Natural killer cell (primary cell): ENCODE results near the gene MIER3. TPM values are rescaled to one million over a fixed set of nuclear protein-coding genes. Genes with fewer than 3 reads are reported as not detected.
A peak's percentile ranks its signal among the peaks of the same experiment; 100 is the strongest.

Experiments
- ATAC-seq, 3 donors: fragments of 150-1000 bp in 2 of 3; fragments of 200-7000 bp in 1 of 3; cut with Tn5 transposase; 1 replicate in 1 of 3; 2 replicates in 2 of 3; pipeline ENCODE4 v1.10.0; 2021; ENCODE audit warnings: mild to moderate bottlenecking in 2 of 3, moderate library complexity in 2 of 3
- DNase-seq, 2 donors: peaks; one replicate each; pipeline versions ENCODE4 v3.0.0 to v3.0.0-alpha.2; 2013 to 2021; ENCODE audit warnings: mixed read lengths in 1 of 2
- H3K27ac ChIP-seq: one replicate; pipeline ENCODE4 v1.5.1; 2013; ENCODE audit warnings: mild to moderate bottlenecking, low read length
- H3K27me3 ChIP-seq: one replicate; pipeline ENCODE4 v1.6.1; 2013; ENCODE audit warnings: low read length; ENCODE audit not compliant: control insufficient read depth, insufficient read depth
- H3K36me3 ChIP-seq: one replicate; pipeline ENCODE4 v1.6.1; 2013; ENCODE audit warnings: low read length; ENCODE audit not compliant: control insufficient read depth, insufficient read depth
- H3K4me1 ChIP-seq: one replicate; pipeline ENCODE4 v1.6.1; 2013; ENCODE audit warnings: low read length; ENCODE audit not compliant: control insufficient read depth, insufficient read depth
- H3K4me3 ChIP-seq: one replicate; pipeline ENCODE4 v1.5.1; 2013; ENCODE audit warnings: low read length
- H3K9me3 ChIP-seq: one replicate; pipeline ENCODE4 v1.6.1; 2013; ENCODE audit warnings: low read length; ENCODE audit not compliant: control insufficient read depth, insufficient read depth
- H3K27ac Mint-ChIP-seq, 2 donors: one replicate each; pipeline ENCODE4 v1.8.0; 2022; ENCODE audit warnings: mild to moderate bottlenecking in 2 of 2, mixed read lengths in 2 of 2, moderate library complexity in 1 of 2
- H3K27me3 Mint-ChIP-seq, 2 donors: one replicate each; pipeline ENCODE4 v1.8.0; 2022; ENCODE audit warnings: low read depth in 2 of 2, mixed read lengths in 2 of 2
- H3K36me3 Mint-ChIP-seq: one replicate; pipeline ENCODE4 v1.8.0; 2022; ENCODE audit warnings: mixed read lengths
- H3K4me1 Mint-ChIP-seq, 2 donors: one replicate each; pipeline ENCODE4 v1.8.0; 2022; ENCODE audit warnings: mixed read lengths in 2 of 2
- H3K4me3 Mint-ChIP-seq: one replicate; pipeline ENCODE4 v1.8.0; 2022; ENCODE audit warnings: mild to moderate bottlenecking, moderate library complexity, mixed read lengths
- H3K9me3 Mint-ChIP-seq, 2 donors: one replicate each; pipeline ENCODE4 v1.8.0; 2022; ENCODE audit warnings: mixed read lengths in 2 of 2
- WGBS: methylation state at CpG from one replicate; pipeline ENCODE4 v1.1.7; 2013; ENCODE audit warnings: missing lambda C conversion rate; ENCODE audit not compliant: insufficient coverage; 5-methylcytosine and 5-hydroxymethylcytosine counted together
- intact Hi-C: fragments of 100-400 bp; cut with micrococcal nuclease; formaldehyde crosslinking; loops from one replicate; pipeline ENCODE4 v1.14.2; 2022
- total RNA-seq, 4 donors: library from RNA; stranded (reverse); fragments of 120-200 nt in 1 of 4; gene quantifications; one replicate each; pipeline versions ENCODE4 v1.2.3 to v1.2.4, GENCODE V29; 2013 to 2022
- TF ChIP-seq, protein P1 (sequence below): fragments of 200-600 bp; IDR thresholded peaks from one replicate; pipeline ENCODE4 v1.8.0; 2022; ENCODE audit warnings: antibody characterized with exemption

The MIER3 gene
- total RNA-seq, 3 donors from 2014 or later (not counting 1 experiment from before 2014, with no cell fraction given): 20.4 to 30.8 (median 29.0) TPM

DNA sequence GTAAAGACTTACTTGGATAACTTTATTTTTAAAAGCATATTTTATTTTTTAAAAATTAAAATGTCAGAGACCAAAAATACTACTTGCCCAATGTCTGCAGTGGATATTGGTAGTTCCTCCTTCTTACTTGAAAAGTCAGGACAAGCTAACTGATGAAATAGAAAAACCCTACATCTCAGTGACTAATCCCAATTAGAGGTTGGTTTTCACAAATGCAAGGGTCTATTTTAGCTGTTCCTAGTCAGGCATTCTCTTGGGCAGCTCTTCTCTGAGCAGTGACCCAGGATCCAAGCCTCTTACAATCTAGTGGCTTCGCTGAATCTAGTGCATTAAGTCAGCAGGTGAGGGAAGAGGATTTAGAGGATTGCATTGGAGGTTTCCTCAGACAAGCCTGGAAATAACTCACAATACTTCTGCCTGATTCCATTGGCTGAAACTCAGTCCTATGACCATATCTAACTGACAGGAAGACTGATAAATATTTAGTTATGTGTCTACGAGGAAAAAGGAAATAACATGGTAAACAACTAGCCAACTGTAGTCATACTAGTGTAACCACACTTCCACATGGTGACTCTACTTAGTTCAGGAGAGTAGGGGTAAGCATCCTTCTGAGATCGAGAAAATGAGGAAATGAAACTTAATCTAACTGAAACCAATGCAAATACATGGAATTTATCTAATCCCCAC is 34.2 kb upstream of the MIER3 start:
- H3K4me3 Mint-ChIP-seq: no peak overlapping the region
- H3K4me3 ChIP-seq: no peak overlapping the region
- H3K36me3 Mint-ChIP-seq: no peaks in the 10 kb centered on the region
- WGBS: 83% methylated on average over 1 of the region's 3 CpGs
- peaks cover 2% of the 10 kb centered on the region for H3K27me3 ChIP-seq
- no peak overlapping the region for H3K27ac Mint-ChIP-seq
- intact Hi-C loops: no loop called here
- peaks cover 9 to 30% of the 10 kb centered on the region in 2 donors for H3K27me3 Mint-ChIP-seq
- TF ChIP-seq, protein P1, sequence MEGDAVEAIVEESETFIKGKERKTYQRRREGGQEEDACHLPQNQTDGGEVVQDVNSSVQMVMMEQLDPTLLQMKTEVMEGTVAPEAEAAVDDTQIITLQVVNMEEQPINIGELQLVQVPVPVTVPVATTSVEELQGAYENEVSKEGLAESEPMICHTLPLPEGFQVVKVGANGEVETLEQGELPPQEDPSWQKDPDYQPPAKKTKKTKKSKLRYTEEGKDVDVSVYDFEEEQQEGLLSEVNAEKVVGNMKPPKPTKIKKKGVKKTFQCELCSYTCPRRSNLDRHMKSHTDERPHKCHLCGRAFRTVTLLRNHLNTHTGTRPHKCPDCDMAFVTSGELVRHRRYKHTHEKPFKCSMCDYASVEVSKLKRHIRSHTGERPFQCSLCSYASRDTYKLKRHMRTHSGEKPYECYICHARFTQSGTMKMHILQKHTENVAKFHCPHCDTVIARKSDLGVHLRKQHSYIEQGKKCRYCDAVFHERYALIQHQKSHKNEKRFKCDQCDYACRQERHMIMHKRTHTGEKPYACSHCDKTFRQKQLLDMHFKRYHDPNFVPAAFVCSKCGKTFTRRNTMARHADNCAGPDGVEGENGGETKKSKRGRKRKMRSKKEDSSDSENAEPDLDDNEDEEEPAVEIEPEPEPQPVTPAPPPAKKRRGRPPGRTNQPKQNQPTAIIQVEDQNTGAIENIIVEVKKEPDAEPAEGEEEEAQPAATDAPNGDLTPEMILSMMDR: no peak
- H3K9me3 Mint-ChIP-seq: no peaks in the 10 kb centered on the region
- no peak overlapping the region for H3K27ac ChIP-seq
- DNase-seq (no peak), ATAC-seq (no peak)
- peaks cover 6% of the 10 kb centered on the region for H3K4me1 ChIP-seq
- no peaks in the 10 kb centered on the region for H3K9me3 ChIP-seq
- peaks cover 8 to 11% of the 10 kb centered on the region in 2 donors for H3K4me1 Mint-ChIP-seq
- H3K36me3 ChIP-seq: no peaks in the 10 kb centered on the region

DNA sequence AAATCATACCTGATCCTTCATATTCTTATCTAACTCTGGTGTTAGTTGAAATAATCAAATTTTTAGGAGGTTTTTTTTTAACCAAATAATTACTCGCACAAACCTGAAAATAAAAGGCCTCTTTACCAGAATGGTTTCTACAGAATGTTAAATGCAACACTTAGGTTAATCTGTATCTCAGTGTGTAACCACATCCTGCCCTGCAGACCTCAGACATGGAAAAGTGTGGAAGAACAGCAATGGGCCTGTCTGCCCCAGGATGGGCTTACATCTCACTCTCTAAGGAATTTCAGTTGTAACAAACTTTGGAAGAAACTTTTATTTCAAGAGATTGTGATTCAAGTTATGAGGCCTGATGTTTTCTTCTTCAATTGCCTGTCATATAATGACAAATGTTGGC is 32.5 kb upstream of the MIER3 start:
- H3K27me3 Mint-ChIP-seq: peaks cover 16 to 40% of the 10 kb centered on the region in 2 donors
- H3K27ac Mint-ChIP-seq: no peak overlapping the region
- ATAC-seq: peak in 1 of 3 donors; percentile 49

DNA sequence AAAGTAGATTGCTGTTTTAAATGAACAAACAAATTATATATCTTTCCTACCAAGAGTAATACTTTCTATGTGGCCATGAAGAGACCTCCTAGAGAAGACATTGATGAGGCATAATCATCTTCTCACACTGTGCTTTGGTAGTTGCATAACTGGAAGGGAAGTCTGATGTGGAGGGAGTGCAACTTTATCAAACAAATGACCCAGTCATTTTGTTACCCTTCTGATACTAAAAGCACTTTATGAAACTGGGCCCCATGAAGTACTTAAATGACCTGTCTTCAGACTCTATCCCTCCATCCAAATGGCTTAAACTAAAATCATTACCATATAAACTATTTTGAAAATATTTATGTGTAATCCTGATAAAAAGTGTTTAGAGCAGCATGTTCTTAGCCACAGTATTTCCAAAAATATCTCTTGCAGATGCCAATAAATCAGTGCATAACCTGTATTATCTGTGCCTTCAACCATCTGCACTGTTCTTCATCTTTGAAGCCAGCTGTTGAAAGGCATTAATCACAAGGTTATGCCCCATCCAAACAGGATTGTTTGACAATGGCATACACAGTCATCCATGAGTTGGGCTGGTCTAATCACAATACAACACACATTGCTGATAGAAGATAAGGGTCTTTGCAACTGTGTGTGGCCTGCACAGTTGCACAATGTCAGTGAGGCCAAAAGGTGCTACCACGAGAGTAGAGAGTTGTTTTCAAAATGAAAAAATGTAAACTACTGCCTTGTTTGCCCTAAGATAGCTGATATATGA is 31.9 kb upstream of the MIER3 start:
- Histone ChIP-seq H3K27me3 (peaks cover 5% of the 10 kb centered on the region), H3K4me3 (no peak overlapping the region), H3K9me3 (no peaks in the 10 kb centered on the region), H3K27ac (no peak overlapping the region), H3K36me3 (no peaks in the 10 kb centered on the region), H3K4me1 (peaks cover 6% of the 10 kb centered on the region)
- Mint-ChIP-seq H3K4me3 (no peak overlapping the region), H3K36me3 (no peaks in the 10 kb centered on the region), H3K9me3 (no peaks in the 10 kb centered on the region), H3K4me1 (peaks cover 8 to 11% of the 10 kb centered on the region in 2 donors), H3K27ac (no peak overlapping the region), H3K27me3 (peaks cover 19 to 40% of the 10 kb centered on the region in 2 donors)
- ATAC-seq (no peak), DNase-seq (no peak)
- TF ChIP-seq, protein P1: no peak
- intact Hi-C loops: no loop called here
- WGBS: 0% methylated on average over 1 of the region's 1 CpG

More for the DNA sequence above, 32.5 kb upstream of the MIER3 start:
- TF ChIP-seq, protein P1: no peak
- H3K4me3 Mint-ChIP-seq: no peak overlapping the region
- Histone ChIP-seq H3K36me3 (no peaks in the 10 kb centered on the region), H3K9me3 (no peaks in the 10 kb centered on the region), H3K4me1 (peaks cover 6% of the 10 kb centered on the region), H3K27ac (no peak overlapping the region), H3K4me3 (no peak overlapping the region), H3K27me3 (peaks cover 5% of the 10 kb centered on the region)
- no peaks in the 10 kb centered on the region for H3K36me3 Mint-ChIP-seq
- H3K9me3 Mint-ChIP-seq: no peaks in the 10 kb centered on the region
- WGBS: no CpG with 5 or more reads among the region's 1 CpG
- H3K4me1 Mint-ChIP-seq: peaks cover 8 to 11% of the 10 kb centered on the region in 2 donors
- peak in 1 of 2 donors; percentile 10 for DNase-seq
- intact Hi-C loops: no loop called here
